Measurements from ENCODE around the gene IGHMBP2.

- TF ChIP-seq POLR2AphosphoS5 (IDR thresholded peaks at IDR 0.05; ENCODE audit: low read depth, low read length) (no peak), EZH2 (IDR thresholded peaks at IDR 0.05) (no peak), RAD21 (IDR thresholded peaks at IDR 0.05; ENCODE audit: low read depth) (no peak), REST (IDR thresholded peaks at IDR 0.05; ENCODE audit: low read depth) (no peak), JUND (IDR thresholded peaks at IDR 0.05) (no peak), POLR2A (IDR thresholded peaks at IDR 0.05; ENCODE audit: borderline replicate concordance, extremely low read depth, insufficient read depth, insufficient read length) (no peak), CEBPB (IDR thresholded peaks at IDR 0.05; ENCODE audit: low read depth) (no peak)
Observed at GRCh38 chr11:68865241-68865640, 38.5 kb upstream of the IGHMBP2 start.

All from HCT116 (cell line).